Measurements from ENCODE around the gene CCNQ. TPM values are rescaled to one million over a fixed set of nuclear protein-coding genes. Genes with fewer than 3 reads are reported as not detected.

The CCNQ gene
- total RNA-seq, 1 donor from 2014 or later, result 15.0 TPM

DNA sequence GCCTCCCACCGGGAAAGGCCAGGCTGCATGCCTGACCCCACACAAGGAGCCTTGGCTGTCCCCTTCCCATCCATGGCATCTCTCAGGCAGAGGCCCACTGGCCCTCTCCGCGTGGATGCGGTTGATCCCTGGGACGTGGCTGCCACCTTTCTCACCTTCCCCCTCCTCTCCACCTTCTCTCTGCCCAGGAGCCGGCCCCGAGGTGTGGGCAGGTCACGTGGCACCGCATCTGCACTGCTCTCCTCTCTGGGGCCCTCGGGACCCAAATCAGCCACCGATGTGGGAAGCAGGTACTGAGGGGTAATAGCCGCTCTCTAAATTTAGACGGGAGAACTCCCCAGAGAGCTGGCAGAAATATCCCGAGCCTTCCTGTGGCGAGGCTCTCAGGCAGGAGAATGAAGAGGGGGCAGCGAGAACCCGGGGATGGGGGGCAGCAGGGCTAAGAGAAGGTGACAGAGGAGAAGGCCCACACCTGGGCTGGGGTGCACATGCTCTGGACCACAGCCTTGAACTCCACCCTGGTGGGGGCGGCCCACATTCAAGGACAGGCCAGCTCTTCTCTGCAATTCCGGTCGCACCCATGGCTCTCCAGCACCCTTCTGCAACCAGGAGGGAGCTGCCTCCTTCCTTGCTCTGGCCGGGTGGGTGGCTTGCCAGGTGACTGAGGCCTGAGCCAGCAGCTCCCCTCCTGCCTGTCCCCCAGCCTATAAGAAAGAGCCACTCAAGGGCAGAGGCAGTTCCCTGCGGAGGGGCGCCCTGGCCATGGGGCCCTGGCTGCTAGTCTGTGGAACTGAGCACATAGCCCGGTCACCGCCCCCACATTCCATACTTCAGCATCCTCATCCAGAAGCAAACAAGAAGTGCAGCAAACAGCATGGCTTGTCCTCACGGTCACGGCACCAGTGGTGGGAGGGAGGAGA, 38.4 kb upstream of the CCNQ start:
- no peak for DNase-seq (ENCODE audit: low spot score)

DNA sequence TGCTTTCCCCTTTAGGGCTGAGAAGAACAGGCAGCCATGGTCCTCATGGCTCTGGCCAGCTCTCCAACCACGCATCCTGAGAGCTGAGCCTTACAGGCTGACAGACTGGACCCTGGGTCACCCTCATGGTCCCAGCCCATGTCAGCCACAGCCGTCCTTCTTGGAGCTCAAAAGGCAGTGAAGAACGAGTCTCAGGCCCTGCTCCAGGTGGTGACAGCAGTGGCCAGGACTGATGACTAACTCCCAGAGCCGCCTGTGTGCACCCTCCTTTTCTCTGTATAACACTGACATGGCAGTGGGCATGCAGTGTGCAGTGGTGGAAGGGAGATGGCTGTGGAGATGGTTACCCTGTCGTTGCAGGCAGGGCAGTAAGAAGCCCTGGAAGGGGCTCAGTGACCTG, 37.8 kb upstream of the CCNQ start:
- DNase-seq (ENCODE audit: low spot score), result no peak

DNA sequence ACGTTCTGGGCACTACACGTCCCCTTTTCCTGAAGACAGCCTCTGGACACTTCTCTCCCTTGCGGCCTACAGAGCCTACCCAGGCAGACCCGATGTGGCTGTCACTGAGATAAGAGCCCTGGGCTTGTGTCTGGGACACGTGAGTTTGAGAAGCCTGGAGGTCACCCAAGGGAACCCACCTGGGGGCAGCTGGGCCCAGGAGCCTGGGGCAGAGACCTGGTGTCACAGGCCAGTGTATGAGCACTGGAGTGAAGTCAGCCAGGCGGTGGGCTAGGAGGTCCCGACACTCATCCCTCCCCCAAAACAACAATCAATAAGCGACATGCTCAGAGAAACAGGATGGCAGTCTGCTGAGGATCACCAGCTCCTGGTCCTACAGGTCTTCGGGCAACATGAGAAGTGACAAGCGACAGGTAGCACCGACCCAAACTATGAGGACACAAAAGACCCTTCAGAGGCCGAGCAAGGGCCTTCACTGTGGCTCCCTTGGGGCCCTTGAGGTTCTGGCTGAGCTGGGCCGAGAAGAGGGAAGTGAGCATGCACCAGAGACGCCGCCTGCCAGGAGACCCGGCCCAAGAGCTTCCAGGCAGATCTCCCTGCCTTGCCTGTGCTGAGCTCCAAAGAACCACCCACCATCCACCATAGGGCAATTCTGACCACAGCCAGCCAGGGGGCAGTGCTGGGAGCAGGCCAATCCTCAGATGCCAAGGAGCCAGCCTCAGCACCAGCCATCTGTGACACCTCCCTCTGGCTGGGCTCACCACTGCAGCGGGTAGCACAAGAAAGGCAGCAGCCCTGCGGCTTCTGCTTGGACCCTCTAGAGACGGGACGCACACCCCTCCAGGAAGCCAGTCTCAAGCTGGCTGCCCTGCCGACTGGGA, 37.1 kb upstream of the CCNQ start:
- no peak for DNase-seq (ENCODE audit: low spot score)

DNA sequence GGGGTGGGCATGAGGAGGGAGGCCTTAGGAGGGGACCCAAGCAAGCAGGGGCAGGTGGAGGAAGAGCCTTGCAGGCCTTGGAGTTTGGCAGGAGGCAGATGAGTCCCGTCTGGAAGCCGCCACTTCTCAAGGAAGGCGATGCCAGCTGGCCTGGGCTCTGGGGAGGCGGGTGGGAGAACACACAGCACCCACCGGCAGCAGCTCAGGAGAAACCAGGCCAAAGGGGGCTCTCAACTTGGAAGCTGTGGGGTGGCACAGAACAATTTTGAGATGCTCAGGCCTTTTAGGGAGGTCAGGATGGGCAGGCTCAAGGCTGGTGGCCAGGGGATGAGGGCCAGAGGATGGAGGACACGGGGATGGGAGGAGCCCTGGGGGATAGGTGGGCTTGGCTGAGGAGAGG, 36.4 kb upstream of the CCNQ start:
- no peak for DNase-seq (ENCODE audit: low spot score)

DNA sequence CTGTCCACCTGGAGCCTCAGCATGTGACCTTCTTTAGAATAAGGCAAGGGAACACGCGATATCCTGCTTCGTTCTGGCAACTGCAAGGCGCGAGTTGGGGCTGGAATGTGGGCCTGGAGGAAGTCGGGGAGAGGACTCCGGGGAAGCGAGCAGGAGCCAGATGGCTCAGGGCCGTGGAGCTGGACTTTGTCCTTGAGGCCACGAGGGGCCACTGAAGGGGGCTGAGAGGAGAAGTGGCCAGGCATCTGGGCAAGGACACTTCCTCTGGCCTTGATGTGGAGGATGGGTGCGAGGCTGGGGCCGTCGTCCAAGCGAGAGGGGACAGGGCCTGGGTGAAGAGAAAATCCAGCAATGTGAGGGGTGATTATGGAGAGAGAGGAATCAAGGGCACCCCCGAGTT, 35.9 kb upstream of the CCNQ start:
- DNase-seq (ENCODE audit: low spot score), result no peak

DNA sequence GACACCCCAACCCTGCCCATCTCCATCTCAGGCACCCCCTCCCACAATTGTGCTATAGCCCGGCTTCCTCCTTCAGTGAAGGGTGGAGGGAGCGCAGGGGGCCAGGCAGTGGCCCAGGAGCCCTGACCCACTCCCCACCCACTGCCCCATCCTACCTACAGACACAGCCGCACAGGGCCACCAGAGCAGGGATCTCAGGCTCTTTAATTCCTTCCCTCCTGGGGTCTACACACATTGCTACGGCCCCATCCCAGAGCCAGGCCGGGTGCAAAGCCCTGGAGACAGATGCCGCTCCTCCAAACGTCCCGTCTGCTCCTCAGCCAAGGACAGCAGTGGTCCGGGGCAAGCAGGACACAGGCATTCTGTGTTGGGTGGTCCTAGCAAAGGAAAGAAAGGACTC, 35.3 kb upstream of the CCNQ start:
- no peak for DNase-seq (ENCODE audit: low spot score)

DNA sequence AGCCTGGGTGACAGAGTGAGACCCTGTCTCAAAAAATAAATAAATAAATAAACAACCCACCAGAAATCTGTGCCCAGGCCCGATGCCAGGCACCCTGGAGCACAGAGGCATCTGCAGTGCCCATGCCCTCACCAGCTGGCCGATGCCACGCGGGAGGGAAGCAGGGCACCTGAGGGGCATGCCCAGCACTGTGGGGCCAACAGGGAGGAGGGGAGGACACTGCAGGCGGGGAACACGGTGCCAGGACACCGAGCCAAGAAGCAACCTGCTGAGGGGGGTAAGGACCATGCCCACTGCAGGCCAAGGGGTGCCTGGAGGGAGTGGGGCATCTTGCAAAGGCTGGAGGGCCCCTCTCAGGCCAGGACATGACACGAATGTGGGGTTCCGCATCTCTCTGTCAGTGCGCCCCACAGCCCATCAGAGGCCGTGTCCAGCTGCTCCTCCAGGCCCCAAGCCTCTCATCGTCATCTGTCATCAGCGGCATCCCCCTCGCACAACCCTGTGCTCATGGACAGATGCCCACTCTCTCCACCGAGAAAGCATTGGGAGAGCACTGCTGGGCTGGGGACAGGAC, 34.8 kb upstream of the CCNQ start:
- no peak for DNase-seq (ENCODE audit: low spot score)

DNA sequence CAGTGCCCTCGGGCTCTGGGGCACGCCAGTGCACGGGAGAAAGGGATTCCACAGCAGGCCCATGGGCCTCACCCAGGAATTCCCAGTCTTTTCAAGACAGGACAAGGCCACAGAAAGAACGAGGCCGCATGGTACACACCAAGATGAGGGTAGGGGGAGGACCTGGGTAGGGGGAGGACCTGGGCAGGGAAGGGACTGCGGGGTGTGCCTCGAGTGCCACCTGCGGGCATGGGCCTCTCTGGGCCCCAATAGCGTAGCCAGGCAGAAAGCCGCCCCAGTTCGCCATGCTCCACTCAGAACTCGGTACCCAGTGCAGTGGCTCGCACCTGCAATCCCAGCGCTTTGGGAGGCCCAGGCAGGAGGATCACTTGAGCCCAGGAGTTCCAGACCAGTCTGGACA, 34.1 kb upstream of the CCNQ start:
- DNase-seq (ENCODE audit: low spot score), result no peak

DNA sequence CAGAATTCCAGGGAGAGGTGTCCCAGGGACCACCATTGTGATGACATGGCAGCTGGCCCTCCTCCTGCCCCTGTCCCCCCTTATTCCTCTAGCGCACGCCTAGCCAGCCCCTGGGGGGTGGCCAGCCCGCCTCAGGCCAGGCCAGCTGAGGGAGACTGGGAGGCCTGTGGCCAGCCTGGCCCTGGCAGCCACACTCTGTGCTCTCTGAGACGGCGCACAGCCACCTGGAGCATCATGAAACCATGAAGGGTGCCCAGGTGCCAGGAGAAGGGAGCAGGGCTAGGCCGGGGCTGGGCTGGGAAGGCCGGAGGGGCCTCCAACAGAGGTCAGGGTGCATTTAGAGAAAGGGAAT, 33.6 kb upstream of the CCNQ start:
- no peak for DNase-seq (ENCODE audit: low spot score)

DNA sequence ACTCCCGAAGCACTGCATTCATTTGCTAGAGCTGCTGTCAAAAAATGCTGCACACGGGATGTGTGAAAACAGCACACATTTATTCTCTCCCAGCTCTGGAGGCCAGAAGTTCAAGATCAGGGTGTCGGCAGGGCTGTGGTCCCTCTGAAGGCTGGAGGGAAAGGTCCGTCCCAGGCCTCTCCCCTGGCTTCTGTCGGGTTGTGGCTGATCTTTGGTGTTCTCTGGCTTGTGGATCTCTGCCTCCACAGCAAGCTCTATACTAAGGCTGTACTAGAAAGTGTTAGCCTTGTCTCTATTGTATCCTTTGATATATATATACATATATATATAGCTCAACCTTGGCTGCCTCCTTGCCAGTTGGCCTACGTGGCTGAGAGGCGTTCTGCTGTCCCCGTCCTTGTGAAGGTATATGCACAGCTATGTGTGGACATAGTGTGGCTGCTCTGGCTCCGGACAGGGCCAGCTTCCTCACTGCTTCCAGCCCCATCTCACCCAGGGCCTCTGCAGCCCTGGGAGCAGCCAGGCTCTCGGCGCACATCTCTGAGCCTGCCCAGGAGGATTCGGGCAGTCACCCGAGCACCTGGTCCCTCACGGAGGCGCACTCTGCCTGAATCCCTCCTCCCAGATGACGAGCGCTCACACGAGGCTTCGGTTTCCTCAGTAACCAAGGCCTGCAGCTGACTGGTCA, 33.1 kb upstream of the CCNQ start:
- DNase-seq (ENCODE audit: low spot score), result no peak

DNA sequence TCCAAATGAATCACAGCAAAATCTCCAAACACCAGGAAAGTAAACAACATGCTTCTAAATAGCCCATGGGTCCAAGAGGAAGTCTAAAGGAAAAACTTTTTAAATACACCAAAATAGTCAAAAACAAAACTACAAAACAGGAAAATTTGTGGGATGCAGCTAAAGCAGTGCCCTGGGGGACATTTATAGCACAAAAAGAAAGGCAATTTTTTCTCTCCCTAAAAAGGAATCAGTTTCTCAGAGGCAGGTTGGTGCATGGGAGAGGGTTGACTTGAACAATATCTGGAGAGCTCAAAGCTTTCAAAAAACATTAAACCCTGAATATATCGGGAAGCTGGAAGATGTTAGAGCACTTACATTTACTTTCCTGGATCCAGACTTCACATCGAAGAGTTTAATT, 32.4 kb upstream of the CCNQ start:
- DNase-seq (ENCODE audit: low spot score), result no peak

DNA sequence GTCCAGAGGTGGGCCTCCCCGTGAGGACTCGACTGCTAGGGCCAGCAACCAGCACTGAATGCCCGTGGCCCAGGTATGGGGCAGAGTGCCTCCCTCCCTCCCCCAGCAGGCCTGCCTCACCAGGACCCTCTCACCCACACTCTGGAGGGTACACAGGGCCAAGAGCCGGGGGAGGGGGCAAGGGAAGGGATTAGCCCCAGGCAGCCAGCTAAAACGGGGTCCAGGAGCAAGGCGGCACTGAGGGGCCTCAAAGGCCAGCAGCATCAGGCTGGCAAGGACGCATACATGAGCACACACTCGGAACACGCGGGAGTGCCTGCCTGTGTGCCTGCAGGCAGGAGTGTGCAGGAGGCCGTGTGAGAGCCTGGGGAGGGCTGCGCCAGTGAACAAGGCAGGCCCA, 29.7 kb upstream of the CCNQ start:
- DNase-seq (ENCODE audit: low spot score), result no peak

DNA sequence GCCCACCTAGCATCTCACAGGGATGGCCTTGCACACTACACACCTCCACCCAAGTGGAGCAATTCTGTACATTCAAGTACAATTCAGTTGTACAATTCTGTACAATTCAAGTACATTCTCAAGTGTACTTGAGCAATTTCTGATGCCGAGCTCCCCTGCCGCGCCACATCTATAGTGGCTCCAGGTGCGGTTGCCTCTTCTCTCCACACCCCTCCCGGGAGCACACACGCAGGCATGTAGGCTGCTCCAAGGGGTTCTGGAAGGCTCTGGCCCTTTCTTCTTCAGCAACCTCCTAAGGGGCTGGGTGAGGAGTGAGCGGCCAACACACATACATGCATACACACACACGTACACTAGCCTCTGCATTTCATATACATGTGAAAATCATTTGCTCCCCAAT, 29.2 kb upstream of the CCNQ start:
- no peak for DNase-seq (ENCODE audit: low spot score)

DNA sequence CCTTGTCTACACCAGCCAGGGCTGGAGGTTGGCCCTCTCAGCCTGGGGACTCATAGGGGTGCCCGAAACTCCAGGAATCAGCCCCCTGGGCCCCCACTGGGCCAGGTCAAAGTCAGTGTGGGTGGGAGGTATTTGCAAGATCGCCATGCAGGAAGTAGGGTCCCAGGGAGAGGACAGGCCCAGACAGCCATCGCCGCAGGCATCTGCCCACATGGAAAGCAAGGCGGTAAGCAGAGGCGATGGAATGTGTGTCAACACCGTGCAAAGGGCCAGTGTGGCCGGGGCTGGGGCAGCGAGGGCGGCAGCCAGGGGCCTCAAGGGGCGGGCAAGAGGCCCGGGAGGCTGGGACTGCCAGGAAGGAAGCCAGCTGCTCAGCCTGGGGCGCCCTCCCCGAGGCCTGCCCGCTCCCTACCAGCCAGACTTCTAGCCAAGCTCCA, 28.8 kb upstream of the CCNQ start:
- DNase-seq (ENCODE audit: low spot score), result no peak

DNA sequence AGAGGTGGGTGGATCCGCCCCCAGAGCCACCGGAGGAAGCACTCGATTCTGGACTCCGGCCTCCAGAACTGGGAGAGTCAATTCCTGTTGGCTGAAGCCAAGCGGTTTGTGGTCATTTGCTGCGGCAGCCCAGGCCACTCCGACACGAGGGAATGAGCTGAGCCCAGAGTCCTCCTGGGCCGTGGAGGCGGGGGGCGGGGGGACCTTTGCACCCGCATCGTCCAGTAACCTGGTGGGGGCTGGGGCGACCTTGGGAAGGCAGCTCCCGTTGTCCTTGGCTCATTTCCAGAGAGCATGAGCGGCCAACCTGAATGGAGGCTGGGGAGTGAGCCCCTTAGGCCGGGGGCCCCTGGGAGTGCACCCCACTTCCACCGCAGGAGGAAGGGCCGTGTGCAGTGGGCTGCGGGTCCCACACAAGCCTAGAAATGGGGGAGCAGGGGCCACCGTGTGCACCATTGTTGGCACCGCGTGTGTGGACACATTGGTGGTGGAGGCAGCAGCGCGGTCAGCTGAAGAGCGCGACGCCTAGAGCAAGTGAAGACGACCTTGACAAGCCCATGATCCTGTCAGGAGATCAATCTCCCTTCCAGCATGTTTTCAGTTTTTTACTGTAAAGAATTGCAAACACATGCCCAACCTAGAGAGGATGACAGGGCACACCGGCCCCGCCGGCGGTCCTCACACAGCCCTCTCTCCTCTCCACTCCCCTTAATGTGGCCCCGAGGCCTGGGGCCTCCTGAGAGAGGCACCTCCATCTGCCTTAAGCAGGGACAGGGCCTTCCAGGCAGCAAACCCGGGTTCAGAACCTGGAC, 28.1 kb upstream of the CCNQ start:
- DNase-seq (ENCODE audit: low spot score), result no peak

DNA sequence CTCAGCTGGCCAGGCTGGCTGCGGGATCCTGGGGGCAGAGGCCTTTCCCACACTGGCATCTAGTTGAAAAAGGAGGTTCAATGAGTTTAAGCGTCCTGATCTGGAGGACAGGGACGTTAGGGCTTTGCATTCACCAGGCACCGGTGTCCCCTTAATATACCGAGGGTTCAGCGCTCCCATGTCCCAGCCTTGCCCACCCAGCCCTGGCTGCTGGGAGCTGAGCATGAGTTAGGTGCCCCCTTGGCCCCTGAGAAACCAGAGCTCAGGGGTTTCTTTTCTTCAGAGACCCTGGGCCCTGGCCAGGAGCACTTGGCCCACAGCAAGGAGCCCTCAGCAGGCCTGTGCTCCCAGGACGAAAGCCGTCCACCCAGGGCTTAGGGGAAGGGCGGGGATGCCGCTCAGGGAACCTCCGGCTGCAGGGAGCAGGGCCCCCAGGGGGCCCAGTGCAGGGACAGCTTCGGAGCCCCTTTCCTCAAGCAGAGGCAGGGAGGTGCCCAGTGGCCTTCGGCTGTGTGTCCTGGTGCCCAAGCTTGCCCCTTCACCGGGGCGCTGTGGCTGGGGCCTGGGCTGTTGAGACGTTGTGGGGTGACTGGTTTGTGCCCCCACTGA, 27.2 kb upstream of the CCNQ start:
- DNase-seq (ENCODE audit: low spot score), result no peak

DNA sequence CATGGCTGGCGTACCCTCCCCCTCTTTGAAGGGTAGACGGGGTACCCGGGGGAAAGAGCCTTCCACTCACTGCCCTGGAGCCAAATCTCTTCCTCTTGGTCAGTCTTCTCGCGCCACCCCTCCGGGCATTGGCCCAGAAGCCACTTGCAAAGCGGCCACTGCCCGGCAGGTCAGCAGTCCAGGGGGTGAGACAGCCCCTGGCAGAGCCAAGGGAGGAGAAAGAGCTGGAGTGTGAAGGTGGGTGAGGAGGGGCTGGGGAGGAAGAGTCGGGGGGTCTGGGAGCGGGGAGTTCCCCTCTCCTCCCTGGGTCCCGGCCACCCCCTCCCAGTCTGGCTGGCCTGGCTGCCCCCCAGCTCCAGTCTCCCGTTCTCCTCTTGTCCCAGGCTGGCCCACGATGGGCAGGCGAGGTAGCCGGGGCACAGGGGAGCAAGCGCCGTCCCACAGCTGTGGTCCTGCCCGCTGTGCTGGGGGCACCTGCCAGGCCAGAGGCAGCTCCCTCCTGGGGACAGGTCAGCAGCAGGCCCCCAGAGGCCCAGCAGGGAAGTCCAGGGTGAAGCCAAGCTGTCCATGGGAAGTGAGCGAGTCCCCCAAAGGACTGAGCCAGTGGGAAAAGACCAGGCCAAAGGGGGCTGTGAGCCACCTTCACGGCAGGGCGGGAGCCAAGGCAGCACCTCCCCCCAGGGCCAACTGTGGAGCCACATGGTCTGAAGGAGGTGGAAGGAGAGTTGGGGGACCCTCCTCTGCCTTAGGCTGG, 26.5 kb upstream of the CCNQ start:
- DNase-seq (ENCODE audit: low spot score), result no peak

DNA sequence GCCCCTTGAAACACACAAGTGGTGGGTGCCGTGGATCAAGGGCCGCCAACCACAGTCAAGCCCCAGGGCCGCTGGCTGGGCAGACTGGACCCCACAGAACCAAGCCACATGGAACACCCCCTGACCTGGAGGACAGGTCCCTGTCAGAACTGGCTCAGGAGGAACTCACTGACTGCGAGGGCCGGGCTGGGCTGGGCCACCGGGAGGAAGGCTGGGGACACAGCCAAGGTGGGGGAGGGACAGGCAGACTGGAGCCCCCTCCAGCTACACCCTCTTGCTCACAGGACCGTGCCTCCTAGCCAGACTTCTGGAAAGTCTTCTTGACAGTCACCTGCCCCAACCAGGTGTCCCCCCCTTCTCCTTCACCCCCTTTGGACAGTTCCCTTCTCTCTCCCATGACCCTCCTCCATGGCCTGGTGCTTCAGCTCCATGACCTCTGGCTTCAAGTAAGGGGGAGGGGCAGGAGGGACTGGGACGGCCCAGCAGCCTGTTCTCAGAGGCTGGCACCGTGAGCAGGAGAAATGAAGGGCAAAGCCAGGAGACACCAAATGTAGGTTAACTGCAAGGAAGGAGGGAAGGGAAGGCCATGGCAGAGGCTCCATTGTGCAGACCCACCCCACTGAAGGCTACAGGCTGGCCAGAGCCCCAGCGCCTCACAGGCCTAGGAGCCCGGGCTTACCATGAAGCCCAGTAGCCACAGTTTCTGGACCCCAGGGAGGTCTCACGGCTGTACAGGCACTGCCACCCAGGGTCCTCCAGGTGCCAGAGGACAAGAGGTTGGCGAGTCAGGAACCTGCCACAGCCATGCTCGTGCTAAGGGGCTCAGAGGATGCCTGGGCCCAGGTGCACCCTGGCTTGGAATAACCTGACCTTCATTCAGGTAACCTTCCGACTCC, 25.5 kb upstream of the CCNQ start:
- no peak for DNase-seq (ENCODE audit: low spot score)
